Limb (tissue), 2 donors: Measurements from ENCODE around the gene APOBEC4.

ENCODE experiments used
- DNase-seq, 2 donors: peaks; one replicate each; pipeline ENCODE4 v3.0.0-alpha.2; 2016; ENCODE audit errors: extremely low spot score in 2 of 2

APOBEC4 gene

GRCh38 chr1:183675381-183675780 lies 22.3 kb upstream of the APOBEC4 start:
- DNase-seq: no peak

- no peak for DNase-seq
Measured at GRCh38 chr1:183674886-183675285, 21.8 kb upstream of the APOBEC4 start.

GRCh38 chr1:183674339-183674738 lies 21.2 kb upstream of the APOBEC4 start:
- DNase-seq: peak; percentile 43 to 76

GRCh38 chr1:183673605-183674323 lies 20.6 kb upstream of the APOBEC4 start:
- DNase-seq: peak in 1 of 2 donors; percentile 57

DNA sequence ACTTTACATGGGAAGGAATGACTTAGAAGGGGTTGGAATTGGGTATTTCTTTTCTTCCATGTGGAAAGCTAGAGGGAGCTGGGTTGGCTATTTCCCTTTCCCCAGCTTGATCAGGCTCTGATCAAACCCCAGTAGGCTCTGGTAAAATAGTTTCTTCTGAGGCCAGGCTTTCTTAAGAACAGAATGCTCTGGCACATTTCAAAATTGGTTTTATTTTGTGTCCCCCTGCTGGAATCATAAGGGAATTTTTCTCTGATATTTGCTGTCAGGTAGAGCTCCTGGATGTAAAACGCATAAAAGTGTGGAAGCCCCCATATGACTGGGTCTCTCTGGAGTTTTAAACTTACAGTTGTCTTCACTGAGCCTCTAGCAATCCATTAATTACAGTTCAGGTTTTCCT lies 17.1 kb upstream of the APOBEC4 start:
- no peak for DNase-seq

DNA sequence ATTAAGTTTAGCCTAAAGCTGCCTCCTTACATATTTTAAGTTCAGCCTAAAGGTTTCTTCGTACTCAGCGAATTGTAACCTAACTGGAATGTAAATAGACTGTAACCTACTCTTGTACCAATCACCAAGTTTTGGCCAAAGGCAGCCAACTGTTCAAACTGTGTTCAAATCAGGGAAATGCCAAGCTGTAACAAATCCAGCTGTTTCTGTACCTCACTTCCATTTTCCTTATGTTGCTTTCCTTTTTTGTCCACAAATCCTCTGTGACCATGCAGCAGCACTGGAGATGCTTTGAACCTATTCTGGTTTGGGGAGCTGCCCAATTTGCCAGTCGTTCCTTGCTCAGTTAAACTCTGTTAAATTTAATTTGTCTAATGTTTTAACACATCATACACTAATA lies 3.2 kb upstream of the APOBEC4 start:
- DNase-seq: no peak

DNA sequence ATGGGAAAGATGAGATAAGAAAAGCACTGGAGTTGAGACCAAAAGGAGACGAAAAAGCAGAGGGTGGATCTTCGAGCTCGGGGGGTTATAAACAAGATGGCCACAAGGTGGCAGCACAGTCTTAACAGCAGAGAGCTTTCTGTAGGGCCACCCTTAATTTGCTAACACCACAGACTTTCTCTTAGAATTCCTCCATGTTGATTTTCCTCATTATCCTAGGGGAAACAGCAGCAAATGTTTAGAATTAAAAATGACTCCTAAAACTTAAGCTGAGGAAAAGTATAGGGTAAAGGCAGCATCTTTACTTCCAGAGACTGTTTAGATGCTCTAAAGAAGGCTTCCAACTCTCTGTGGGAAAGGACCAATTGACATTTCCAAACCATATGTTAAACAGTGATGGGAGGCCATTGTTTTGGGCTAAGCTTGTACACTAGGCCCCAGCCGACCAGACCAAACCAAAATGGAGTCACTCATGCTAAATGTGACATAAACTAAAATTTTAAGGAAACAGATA lies 2.5 kb upstream of the APOBEC4 start:
- DNase-seq: peak; percentile 85 to 92

DNA sequence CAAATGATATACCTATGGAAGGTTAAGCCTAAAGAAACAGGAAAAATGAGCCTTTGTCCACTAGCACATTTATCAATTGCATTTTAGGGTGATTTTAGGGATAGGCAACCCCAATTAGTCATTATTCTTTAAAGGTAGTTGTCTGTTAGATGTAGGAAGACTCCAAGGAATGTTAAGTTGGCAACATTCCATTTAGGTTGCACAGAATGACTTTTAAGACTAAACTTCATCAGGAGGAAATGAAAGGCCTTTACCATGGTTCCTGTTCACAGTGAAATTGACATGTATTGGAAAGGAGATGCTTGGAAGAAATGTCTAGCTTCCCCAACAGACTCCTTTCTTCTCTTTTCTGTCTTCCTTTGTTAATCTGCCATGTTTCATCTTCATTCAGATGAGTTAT lies 1.6 kb upstream of the APOBEC4 start:
- no peak for DNase-seq

DNA sequence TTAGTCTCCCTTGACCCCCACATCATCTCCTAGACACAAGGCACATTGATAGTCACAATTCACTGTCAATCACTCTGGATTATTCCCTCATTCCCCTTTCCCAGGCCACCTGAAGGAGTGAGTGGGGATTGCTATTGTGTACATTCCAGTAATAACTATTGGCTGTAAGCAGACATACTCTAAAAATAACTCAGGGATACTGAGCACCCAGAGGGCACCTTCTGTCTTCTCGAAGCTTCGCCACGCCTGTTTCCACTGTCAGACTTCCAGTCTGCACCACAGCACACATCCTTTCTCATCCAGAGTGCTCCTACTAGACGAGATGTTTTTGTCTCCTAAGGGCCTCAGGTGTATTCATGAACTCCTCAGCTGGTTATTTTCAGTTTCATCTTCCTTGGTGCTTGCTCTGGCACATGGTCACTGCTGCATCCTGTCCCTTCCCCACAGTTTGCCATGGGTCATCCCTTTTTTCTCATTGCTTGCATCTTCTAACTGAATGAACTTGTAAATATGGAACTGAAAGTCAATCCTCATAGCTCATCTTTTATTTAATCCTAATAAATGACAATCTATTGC lies 848 bp upstream of the APOBEC4 start:
- DNase-seq: no peak

- no peak for DNase-seq
Measured at GRCh38 chr1:183653462-183653794, 312 bp upstream of the APOBEC4 start.

GRCh38 chr1:183652107-183652506 lies 1.0 kb downstream of the APOBEC4 start:
- DNase-seq: no peak

DNA sequence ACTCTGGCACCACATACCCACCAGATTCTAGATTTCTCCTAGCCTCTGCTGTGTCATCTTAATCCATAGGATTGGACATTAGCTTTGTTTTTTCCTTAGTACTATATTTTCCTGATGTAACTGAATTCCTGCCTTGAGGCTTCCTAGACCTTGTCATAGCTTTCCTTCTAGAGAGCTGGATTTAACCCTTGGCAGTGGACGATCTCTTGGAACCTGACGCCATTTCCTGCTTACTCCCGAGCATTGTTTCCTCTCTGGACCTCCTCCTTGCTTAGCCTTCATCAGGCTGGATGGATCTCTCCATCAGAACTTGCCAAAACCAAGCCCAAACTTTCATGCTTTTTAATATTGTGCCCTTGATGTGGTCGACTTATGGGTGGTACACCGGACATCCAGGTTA lies 1.5 kb downstream of the APOBEC4 start:
- DNase-seq: no peak

DNA sequence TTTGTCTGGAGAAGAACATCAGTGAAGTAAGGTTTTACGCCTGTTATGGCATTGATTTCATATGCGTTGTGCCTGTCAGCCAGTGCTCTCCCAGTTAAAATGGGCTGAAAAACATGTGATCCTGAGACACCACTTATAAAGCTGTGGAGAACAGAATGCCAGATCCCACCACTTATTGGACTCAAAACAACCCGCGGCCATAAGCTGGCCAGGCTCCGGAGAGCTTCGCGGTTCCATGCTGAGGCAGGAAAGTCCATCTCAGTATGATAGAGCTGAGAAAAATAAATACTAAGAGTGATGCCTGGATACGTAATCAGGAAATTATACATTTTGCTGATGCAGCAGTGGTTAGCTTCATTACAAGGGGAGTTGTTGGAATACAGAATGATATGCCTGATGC lies 5.1 kb downstream of the APOBEC4 start:
- no peak for DNase-seq

DNA sequence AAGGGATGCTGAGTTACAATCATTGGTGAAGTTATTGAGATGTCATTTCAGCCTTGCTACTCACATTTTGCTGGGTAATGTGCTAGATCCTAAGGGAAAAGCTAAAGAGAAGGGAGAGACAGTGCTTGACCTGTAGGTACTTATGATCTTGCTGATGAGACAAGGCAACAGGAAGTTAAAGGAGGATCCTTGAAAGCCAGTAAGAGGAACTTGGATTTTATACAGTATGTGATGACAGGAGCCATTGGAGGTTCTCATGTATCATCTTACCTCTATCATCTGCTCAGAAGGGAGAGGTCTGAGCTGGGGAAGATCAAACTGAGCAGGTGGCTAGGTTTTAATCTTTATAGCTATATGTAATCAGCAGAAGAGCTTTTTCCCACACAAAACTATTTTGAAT lies 6.3 kb downstream of the APOBEC4 start:
- DNase-seq: no peak

GRCh38 chr1:183645531-183645930 lies 7.6 kb downstream of the APOBEC4 start:
- DNase-seq: no peak

DNA sequence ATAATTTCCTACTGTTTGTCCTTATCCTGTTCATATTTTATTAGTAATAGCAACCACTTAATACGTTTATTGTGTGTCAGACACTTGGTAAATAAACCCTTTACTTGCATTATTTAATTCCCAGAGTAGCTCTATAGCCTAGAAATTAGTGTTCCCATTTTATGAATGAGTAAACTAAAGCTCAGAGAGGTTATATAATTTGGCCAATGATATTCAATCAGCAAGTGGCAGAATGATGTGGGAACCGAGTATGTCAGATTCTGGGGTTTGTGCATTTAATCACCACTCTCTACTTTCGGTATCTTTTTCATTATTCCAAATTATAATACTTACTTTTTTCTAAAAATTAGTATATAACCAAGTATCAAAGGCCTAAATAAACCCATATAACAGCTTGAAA lies 10.9 kb downstream of the APOBEC4 start:
- no peak for DNase-seq

GRCh38 chr1:183640193-183640592 lies 12.9 kb downstream of the APOBEC4 start:
- no peak for DNase-seq

DNA sequence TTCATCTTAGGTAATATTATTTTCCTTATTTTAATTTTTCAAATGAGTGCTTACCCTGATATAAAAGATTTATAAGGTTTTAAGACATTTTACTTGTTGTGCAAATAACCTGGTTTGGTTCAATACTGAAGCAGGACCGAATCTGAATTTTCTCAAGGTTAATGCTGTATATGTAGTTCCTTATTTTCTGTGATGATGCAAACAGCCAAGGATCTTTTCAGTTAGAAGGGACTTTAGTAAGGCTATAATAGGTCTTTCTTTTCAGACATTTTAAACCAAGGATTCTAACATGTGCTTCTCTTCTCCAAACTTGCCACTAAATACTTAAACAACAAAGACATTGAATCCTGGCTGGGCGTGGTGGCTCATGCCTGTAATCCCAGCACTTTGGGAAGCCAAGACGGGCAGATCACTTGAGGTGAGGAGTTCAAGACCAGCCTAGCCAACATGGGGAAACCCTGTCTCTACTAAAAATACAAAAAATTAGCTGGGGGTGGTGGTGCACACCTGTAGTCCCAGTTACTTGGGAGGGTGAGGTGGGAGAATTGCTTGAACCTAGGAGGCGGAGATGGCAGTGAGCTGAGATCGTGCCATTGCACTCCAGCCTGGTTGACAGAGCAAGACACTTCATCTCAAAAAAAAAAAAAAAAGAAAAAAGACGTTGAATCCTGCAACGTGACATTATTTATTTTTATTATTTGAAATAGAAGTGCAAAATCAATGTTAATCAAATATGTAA lies 14.3 kb downstream of the APOBEC4 start:
- DNase-seq: no peak

DNA sequence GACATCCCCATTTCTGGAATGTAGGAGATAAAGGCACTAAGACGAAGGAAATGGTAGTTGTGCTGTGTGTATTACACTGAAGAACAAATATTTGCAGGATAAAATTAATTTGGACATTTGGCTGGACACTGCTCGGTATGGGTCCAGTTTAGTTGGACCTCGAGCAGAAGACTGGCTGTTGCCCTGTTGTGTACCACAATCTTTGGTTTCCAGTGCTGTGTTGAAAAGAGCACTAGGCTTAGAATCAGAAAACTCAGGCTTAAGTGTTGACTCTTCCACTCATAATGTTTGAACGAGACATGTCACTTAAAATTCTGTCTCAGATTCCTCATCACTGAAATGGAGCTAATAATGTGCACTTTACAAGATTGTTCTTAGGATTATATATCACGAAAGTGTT lies 16.3 kb downstream of the APOBEC4 start:
- no peak for DNase-seq

- DNase-seq: no peak
Measured at GRCh38 chr1:183636334-183636682, 16.8 kb downstream of the APOBEC4 start.

DNA sequence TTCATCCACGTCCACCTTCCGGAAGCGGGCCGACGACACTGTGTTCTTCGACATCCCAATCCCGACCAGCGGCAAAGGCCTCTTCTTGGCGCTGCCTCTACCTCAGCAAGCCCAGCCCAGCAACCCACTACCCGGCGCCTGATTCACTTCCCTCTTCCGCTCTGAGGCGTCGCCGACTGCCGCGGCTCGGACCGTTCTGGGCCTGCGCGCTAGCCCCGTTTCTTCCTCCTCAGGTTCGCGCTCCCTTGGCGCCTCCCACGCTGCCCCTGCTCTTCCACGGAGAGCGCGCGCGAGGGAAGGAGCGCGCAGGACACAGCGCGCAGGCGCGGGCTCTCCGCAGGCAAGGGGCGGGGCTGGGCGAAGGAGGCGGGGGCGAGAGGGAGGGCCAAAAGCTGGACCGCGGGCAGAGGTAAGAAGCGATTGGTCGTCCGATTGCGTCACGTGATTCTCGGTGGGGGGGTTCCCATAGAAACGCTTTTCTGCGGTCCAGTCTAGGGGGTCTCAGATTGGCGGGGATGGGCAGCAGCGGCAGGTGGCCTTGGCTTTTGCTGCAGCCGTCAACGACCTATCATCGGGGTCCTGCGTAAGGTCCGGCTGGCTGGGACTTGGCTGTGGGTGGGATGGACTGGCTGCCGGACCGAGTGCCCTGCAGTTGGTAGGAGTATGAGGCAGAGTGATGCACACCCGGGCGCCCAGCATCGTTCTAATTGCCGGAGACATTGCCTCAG lies 17.3 kb downstream of the APOBEC4 start, which contains the start of gene ARPC5:
Gene ARPC5 (minus strand): TSS at position 178 of the 728 bp plus-strand sequence. CDS start 124 bp downstream, at position 54.
- DNase-seq: peak; percentile 98 to 99

- no peak for DNase-seq
Measured at GRCh38 chr1:183635099-183635605, 18.0 kb downstream of the APOBEC4 start.
